WTC11 (cell line): ENCODE results near the gene CCND1.

Experiments
- CREB1 ChIP-seq: sonication (generic); formaldehyde crosslinking; IDR thresholded peaks from 2 replicates; pipeline ENCODE4 v1.8.0; 2023; ENCODE audit warnings: mild to moderate bottlenecking, missing genetic modification reagents
- CTCF ChIP-seq: fragments of 200-600 bp; IDR thresholded peaks from 2 replicates; pipeline ENCODE4 v1.8.0; 2022; ENCODE audit warnings: antibody characterized with exemption
- MAX ChIP-seq: sonication (generic); formaldehyde crosslinking; IDR thresholded peaks from 2 replicates; pipeline ENCODE4 v1.8.0; 2022; ENCODE audit warnings: mild to moderate bottlenecking, missing genetic modification reagents
- NFE2L1 ChIP-seq: sonication (generic); formaldehyde crosslinking; IDR thresholded peaks from 2 replicates; pipeline ENCODE4 v1.8.1; 2023; ENCODE audit warnings: missing genetic modification reagents
- PRDM15 ChIP-seq: sonication (generic); formaldehyde crosslinking; IDR thresholded peaks from 2 replicates; pipeline ENCODE4 v1.8.0; 2022; ENCODE audit warnings: missing genetic modification reagents
- TP53 ChIP-seq: sonication (generic); formaldehyde crosslinking; IDR thresholded peaks from 2 replicates; pipeline ENCODE4 v1.8.1; 2023; ENCODE audit warnings: mild to moderate bottlenecking, missing genetic modification reagents
- USF2 ChIP-seq: sonication (generic); formaldehyde crosslinking; IDR thresholded peaks from 2 replicates; pipeline ENCODE4 v1.8.1; 2023; ENCODE audit warnings: mild to moderate bottlenecking, missing genetic modification reagents, moderate library complexity
- TF ChIP-seq, protein P1 (sequence below): fragments of 250-450 bp; sonication (Bioruptor Pico); IDR thresholded peaks from 2 replicates; pipeline ENCODE4 v1.9.0; 2021; ENCODE audit warnings: mild to moderate bottlenecking, borderline replicate concordance

GRCh38 chr11:69595805-69596665, 44.9 kb upstream of the CCND1 start:
- TF ChIP-seq CTCF: no peak
- TF ChIP-seq TP53: no peak
- TF ChIP-seq, protein P1, sequence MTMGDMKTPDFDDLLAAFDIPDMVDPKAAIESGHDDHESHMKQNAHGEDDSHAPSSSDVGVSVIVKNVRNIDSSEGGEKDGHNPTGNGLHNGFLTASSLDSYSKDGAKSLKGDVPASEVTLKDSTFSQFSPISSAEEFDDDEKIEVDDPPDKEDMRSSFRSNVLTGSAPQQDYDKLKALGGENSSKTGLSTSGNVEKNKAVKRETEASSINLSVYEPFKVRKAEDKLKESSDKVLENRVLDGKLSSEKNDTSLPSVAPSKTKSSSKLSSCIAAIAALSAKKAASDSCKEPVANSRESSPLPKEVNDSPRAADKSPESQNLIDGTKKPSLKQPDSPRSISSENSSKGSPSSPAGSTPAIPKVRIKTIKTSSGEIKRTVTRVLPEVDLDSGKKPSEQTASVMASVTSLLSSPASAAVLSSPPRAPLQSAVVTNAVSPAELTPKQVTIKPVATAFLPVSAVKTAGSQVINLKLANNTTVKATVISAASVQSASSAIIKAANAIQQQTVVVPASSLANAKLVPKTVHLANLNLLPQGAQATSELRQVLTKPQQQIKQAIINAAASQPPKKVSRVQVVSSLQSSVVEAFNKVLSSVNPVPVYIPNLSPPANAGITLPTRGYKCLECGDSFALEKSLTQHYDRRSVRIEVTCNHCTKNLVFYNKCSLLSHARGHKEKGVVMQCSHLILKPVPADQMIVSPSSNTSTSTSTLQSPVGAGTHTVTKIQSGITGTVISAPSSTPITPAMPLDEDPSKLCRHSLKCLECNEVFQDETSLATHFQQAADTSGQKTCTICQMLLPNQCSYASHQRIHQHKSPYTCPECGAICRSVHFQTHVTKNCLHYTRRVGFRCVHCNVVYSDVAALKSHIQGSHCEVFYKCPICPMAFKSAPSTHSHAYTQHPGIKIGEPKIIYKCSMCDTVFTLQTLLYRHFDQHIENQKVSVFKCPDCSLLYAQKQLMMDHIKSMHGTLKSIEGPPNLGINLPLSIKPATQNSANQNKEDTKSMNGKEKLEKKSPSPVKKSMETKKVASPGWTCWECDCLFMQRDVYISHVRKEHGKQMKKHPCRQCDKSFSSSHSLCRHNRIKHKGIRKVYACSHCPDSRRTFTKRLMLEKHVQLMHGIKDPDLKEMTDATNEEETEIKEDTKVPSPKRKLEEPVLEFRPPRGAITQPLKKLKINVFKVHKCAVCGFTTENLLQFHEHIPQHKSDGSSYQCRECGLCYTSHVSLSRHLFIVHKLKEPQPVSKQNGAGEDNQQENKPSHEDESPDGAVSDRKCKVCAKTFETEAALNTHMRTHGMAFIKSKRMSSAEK (CRISPR knock-in tag): no peak
- no peak for TF ChIP-seq NFE2L1 (CRISPR knock-in tag)
- TF ChIP-seq PRDM15 (CRISPR knock-in tag): no peak
- TF ChIP-seq USF2 (CRISPR knock-in tag): no peak
- no peak for TF ChIP-seq CREB1 (CRISPR knock-in tag)
- no peak for TF ChIP-seq MAX (CRISPR knock-in tag)
